Smooth muscle cell (in vitro differentiated cells): Measurements from ENCODE around the gene ARHGAP44. TPM values are rescaled to one million over a fixed set of nuclear protein-coding genes. Genes with fewer than 3 reads are reported as not detected.
A peak's percentile ranks its signal among the peaks of the same experiment; 100 is the strongest.

Experiments
- DNase-seq: peaks from one replicate; lab custom pipeline; 2025; ENCODE audit not compliant: unreplicated experiment; lab: John Stamatoyannopoulos, UW
- H2AFZ ChIP-seq: fragments of 200-600 bp; sonication (generic); 2 replicates; pipeline ENCODE4 v1.6.0; 2016; ENCODE audit warnings: antibody characterized with exemption, low read depth, mild to moderate bottlenecking
- H3F3A ChIP-seq: fragments of 200-600 bp; sonication (generic); 2 replicates; pipeline ENCODE4 v1.6.0; 2017; ENCODE audit warnings: antibody characterized with exemption, low read depth
- H3K27ac ChIP-seq: fragments of 200-600 bp; sonication (generic); 2 replicates; pipeline ENCODE4 v1.5.1; 2016; ENCODE audit warnings: low read depth, mild to moderate bottlenecking
- H3K27me3 ChIP-seq: fragments of 200-600 bp; sonication (generic); 2 replicates; pipeline ENCODE4 v1.6.1; 2016; ENCODE audit warnings: low read depth, mild to moderate bottlenecking
- H3K36me3 ChIP-seq: fragments of 200-600 bp; sonication (generic); 2 replicates; pipeline ENCODE4 v1.5.1; 2016; ENCODE audit warnings: low read depth
- H3K4me1 ChIP-seq: fragments of 200-600 bp; sonication (generic); 2 replicates; pipeline ENCODE4 v1.5.1; 2016; ENCODE audit warnings: low read depth
- H3K4me2 ChIP-seq: fragments of 200-600 bp; sonication (generic); 2 replicates; pipeline ENCODE4 v1.6.0; 2016; ENCODE audit warnings: mild to moderate bottlenecking
- H3K4me3 ChIP-seq: fragments of 200-600 bp; sonication (generic); 2 replicates; pipeline ENCODE4 v1.5.1; 2016; ENCODE audit warnings: mild to moderate bottlenecking
- H3K79me2 ChIP-seq: fragments of 200-600 bp; sonication (generic); 2 replicates; pipeline ENCODE4 v1.6.0; 2016; ENCODE audit warnings: low read depth, mild to moderate bottlenecking
- H3K9ac ChIP-seq: fragments of 200-600 bp; sonication (generic); 2 replicates; pipeline ENCODE4 v1.6.0; 2016; ENCODE audit warnings: low read depth
- H3K9me3 ChIP-seq: fragments of 200-600 bp; sonication (generic); replicated peaks from 2 replicates; pipeline ENCODE4 v1.5.1; 2016; ENCODE audit warnings: low read depth
- H4K20me1 ChIP-seq: fragments of 200-600 bp; sonication (generic); 2 replicates; pipeline ENCODE4 v1.6.0; 2016; ENCODE audit warnings: low read depth
- WGBS: methylation state at CpG from one replicate; pipeline ENCODE4 v1.1.7; 2016; ENCODE audit warnings: low lambda C conversion rate; 5-methylcytosine and 5-hydroxymethylcytosine counted together
- polyA plus RNA-seq: library from polyadenylated mRNA; unstranded; fragments of >200 nt; fragmentation: Nextera tagmentation; extraction: Ambion mirVana; gene quantifications from 2 replicates; pipeline ENCODE4 v1.2.1, GENCODE V29; 2016
- total RNA-seq: library from RNA; depleted of rRNA; stranded (reverse); fragments of >200 nt; gene quantifications from 2 replicates; pipeline ENCODE4 v1.2.3, GENCODE V29; 2014
- TF ChIP-seq, protein P1 (sequence below): fragments of 200-600 bp; sonication (generic); IDR thresholded peaks from 2 replicates; pipeline ENCODE4 v1.5.1; 2017; ENCODE audit warnings: borderline replicate concordance, mild to moderate bottlenecking, antibody characterized with exemption; ENCODE audit not compliant: insufficient read depth, poor library complexity, severe bottlenecking

Gene ARHGAP44
- total RNA-seq = 1.3 and 1.8 TPM in 2 replicates
- 2.0 and 3.2 TPM in 2 replicates for polyA plus RNA-seq

GRCh38 chr17:12789481-12790248, at the start of gene ARHGAP44:
Gene ARHGAP44 (plus strand): TSS chr17:12789498. CDS start chr17:12789839, 341 bp downstream.
- Histone ChIP-seq H4K20me1 (no peaks in the 10 kb centered on the region), H3K27ac (no peak within 1 kb of the TSS), H3F3A (no peaks in the 10 kb centered on the region), H3K9me3 (no peaks in the 10 kb centered on the region), H3K79me2 (no peaks in the 10 kb centered on the region), H3K9ac (peak within 1 kb of the TSS; percentile 3), H3K4me3 (peak within 1 kb of the TSS; percentile 77), H3K4me2 (peak within 1 kb of the TSS; percentile 96), H3K36me3 (no peaks in the 10 kb centered on the region), H2AFZ (peak within 1 kb of the TSS; percentile 91), H3K4me1 (no peaks in the 10 kb centered on the region), H3K27me3 (peaks cover 29% of the 10 kb centered on the region)
- WGBS = under 1% methylated on average over 84 of the region's 86 CpGs
- peak; percentile 19 for DNase-seq
- TF ChIP-seq, protein P1, sequence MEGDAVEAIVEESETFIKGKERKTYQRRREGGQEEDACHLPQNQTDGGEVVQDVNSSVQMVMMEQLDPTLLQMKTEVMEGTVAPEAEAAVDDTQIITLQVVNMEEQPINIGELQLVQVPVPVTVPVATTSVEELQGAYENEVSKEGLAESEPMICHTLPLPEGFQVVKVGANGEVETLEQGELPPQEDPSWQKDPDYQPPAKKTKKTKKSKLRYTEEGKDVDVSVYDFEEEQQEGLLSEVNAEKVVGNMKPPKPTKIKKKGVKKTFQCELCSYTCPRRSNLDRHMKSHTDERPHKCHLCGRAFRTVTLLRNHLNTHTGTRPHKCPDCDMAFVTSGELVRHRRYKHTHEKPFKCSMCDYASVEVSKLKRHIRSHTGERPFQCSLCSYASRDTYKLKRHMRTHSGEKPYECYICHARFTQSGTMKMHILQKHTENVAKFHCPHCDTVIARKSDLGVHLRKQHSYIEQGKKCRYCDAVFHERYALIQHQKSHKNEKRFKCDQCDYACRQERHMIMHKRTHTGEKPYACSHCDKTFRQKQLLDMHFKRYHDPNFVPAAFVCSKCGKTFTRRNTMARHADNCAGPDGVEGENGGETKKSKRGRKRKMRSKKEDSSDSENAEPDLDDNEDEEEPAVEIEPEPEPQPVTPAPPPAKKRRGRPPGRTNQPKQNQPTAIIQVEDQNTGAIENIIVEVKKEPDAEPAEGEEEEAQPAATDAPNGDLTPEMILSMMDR = no peak

DNA sequence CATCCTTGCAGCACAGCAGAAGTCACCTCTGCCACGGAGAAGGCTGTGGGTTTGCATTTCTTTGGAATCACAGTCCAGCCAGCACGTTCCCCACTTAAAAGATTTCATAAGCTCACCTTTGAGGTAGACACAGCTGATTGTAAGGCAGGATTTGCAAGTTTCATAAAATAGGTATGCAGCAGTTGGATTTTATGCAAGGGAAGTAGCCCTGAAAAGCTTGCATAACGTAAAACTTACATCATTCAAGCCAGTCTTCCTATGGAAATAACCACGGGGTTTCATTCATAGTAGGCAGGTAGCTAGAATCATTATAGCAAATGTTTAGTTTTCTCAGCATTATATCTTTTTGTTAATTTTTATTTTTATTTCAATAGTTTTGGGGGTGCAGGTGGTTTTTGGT, 49.8 kb upstream of the ARHGAP44 start:
- TF ChIP-seq, protein P1 = no peak
- Histone ChIP-seq H3F3A (no peaks in the 10 kb centered on the region), H3K9ac (no peak overlapping the region), H3K27ac (no peak overlapping the region), H3K4me1 (no peaks in the 10 kb centered on the region), H3K36me3 (no peaks in the 10 kb centered on the region), H3K79me2 (no peaks in the 10 kb centered on the region), H2AFZ (no peak overlapping the region), H3K27me3 (no peaks in the 10 kb centered on the region), H3K9me3 (no peaks in the 10 kb centered on the region), H3K4me2 (no peak overlapping the region), H3K4me3 (no peak overlapping the region), H4K20me1 (no peaks in the 10 kb centered on the region)
- 79% methylated on average over 4 of the region's 4 CpGs for WGBS
- DNase-seq = no peak

GRCh38 chr17:12743046-12743445, 46.3 kb upstream of the ARHGAP44 start:
- TF ChIP-seq, protein P1 = no peak
- WGBS = 97% methylated on average over 3 of the region's 3 CpGs
- H3K79me2 ChIP-seq = no peaks in the 10 kb centered on the region
- no peaks in the 10 kb centered on the region for H3K4me1 ChIP-seq
- H2AFZ ChIP-seq = no peak overlapping the region
- no peak for DNase-seq
- no peak overlapping the region for H3K27ac ChIP-seq
- H3K9ac ChIP-seq = no peak overlapping the region
- no peak overlapping the region for H3K4me3 ChIP-seq
- no peak overlapping the region for H3K4me2 ChIP-seq
- H4K20me1 ChIP-seq = no peaks in the 10 kb centered on the region
- no peaks in the 10 kb centered on the region for H3F3A ChIP-seq
- H3K27me3 ChIP-seq = no peaks in the 10 kb centered on the region
- no peaks in the 10 kb centered on the region for H3K9me3 ChIP-seq
- no peaks in the 10 kb centered on the region for H3K36me3 ChIP-seq

- 86% methylated on average over 5 of the region's 5 CpGs for WGBS
- Histone ChIP-seq H3K27me3 (no peaks in the 10 kb centered on the region), H3F3A (no peaks in the 10 kb centered on the region), H3K27ac (no peak overlapping the region), H3K4me1 (no peaks in the 10 kb centered on the region), H4K20me1 (no peaks in the 10 kb centered on the region), H3K36me3 (no peaks in the 10 kb centered on the region), H3K4me3 (no peak overlapping the region), H2AFZ (no peak overlapping the region), H3K79me2 (no peaks in the 10 kb centered on the region), H3K4me2 (no peak overlapping the region), H3K9me3 (no peaks in the 10 kb centered on the region), H3K9ac (no peak overlapping the region)
- TF ChIP-seq, protein P1 = no peak
- DNase-seq = no peak
These were observed 45.0 kb upstream of the ARHGAP44 start for GRCh38 chr17:12744298-12744697.
